ENCODE results near the gene CDC20.

- TF ChIP-seq EZH2 (IDR thresholded peaks at IDR 0.05; ENCODE audit: borderline replicate concordance, low read length), result no peak
- TF ChIP-seq CTCF (IDR thresholded peaks at IDR 0.05; ENCODE audit: low read length), result no peak
Observed at GRCh38 chr1:43348343-43348808, 10.4 kb upstream of the CDC20 start.

Measured in OCI-LY1 (cell line).